Measurements from ENCODE around the gene UBE2O. TPM values are rescaled to one million over a fixed set of nuclear protein-coding genes. Genes with fewer than 3 reads are reported as not detected.

Gene UBE2O
- total and polyA plus RNA-seq, 2 donors (not counting 3 experiments of a cell fraction or from before 2014, with no cell fraction given), result 13.9 to 34.1 TPM

GRCh38 chr17:76499267-76499667, 46.3 kb upstream of the UBE2O start:
- FAIRE-seq (no peak), DNase-seq (ENCODE audit: low read depth, low spot score) (no peak)
- H3K4me2 ChIP-seq (ENCODE audit: insufficient read depth, low read length), result peak overlapping the region; percentile 68
- peaks cover 36% of the 10 kb centered on the region for H3K4me1 ChIP-seq (ENCODE audit: control insufficient read depth, extremely low read depth, insufficient read depth, low read length)
- dilution Hi-C loops (cut with MboI; ENCODE audit: extremely low pct_ligation_motif_present, low sequenced_read_pairs), result no loop called here
- no peaks in the 10 kb centered on the region for H4K20me1 ChIP-seq (replicated peaks; ENCODE audit: control insufficient read depth, extremely low read depth, insufficient read depth, low read length)
- CTCF ChIA-PET, result interaction anchor here (0.6 to 3.0 kb wide), 10 partner anchors 8 to 102 kb away, joined by 3 to 20 read pairs (median 3); partner anchors contain the start of gene AANAT
- H3K27ac ChIP-seq (ENCODE audit: insufficient read depth, low read depth, low read length), result peak overlapping the region; percentile 93
- POLR2A ChIA-PET, result interaction anchor here (0.5 kb wide), 1 partner anchor 812 kb away, joined by 3 read pairs; no protein-coding TSS in a partner anchor
- no peaks in the 10 kb centered on the region for H3K9me3 ChIP-seq (replicated peaks; ENCODE audit: control insufficient read depth, insufficient read depth, low read length)
- no peaks in the 10 kb centered on the region for H3K9me1 ChIP-seq (replicated peaks; ENCODE audit: control insufficient read depth, extremely low read depth, insufficient read depth, low read length)
- peaks cover 19% of the 10 kb centered on the region for H3K79me2 ChIP-seq (ENCODE audit: control insufficient read depth, insufficient read depth, low read length)
- intact Hi-C loops (cut with micrococcal nuclease), result no loop called here
- no peak overlapping the region for H2AFZ ChIP-seq (ENCODE audit: low read depth, low read length)
- no peaks in the 10 kb centered on the region for H3K27me3 ChIP-seq (ENCODE audit: control insufficient read depth in 2 of 2, insufficient read depth in 2 of 2, low read length in 2 of 2)
- TF ChIP-seq POLR2A (IDR thresholded peaks at IDR 0.05; ENCODE audit: low read depth, low read length), result no peak
- no peak for TF ChIP-seq FOS (IDR thresholded peaks at IDR 0.05; ENCODE audit: borderline replicate concordance, insufficient read depth, low read length)
- no peak for TF ChIP-seq POLR2AphosphoS5 (IDR thresholded peaks at IDR 0.05; ENCODE audit: insufficient read depth, low read depth, low read length)
- TF ChIP-seq CTCF (IDR thresholded peaks at IDR 0.05; ENCODE audit: extremely low read depth in 1 of 2, insufficient read depth in 1 of 2, low read depth in 1 of 2, low read length in 2 of 2), result no peak
- no peak for TF ChIP-seq GATA2 (IDR thresholded peaks at IDR 0.05; ENCODE audit: insufficient read depth, insufficient read length, low read depth, low read length)
- no peak for TF ChIP-seq EZH2 (IDR thresholded peaks at IDR 0.05; ENCODE audit: borderline replicate concordance, low read depth, low read length, severe bottlenecking)
- TF ChIP-seq MYC (IDR thresholded peaks at IDR 0.05; ENCODE audit: low read depth, low read length), result no peak
- no peak for TF ChIP-seq MAX (IDR thresholded peaks at IDR 0.05; ENCODE audit: insufficient read depth, insufficient read length)
- TF ChIP-seq JUN (IDR thresholded peaks at IDR 0.05; ENCODE audit: borderline replicate concordance, insufficient read depth, insufficient read length, low read depth), result no peak
- no peak overlapping the region for H3K4me3 ChIP-seq (replicated peaks in 1 of 3; ENCODE audit: insufficient read depth in 1 of 3, low read depth in 1 of 3, low read length in 3 of 3)
- no peak overlapping the region for H3K9ac ChIP-seq (replicated peaks; ENCODE audit: extremely low read depth, insufficient read depth, low read length)
- no peaks in the 10 kb centered on the region for H3K36me3 ChIP-seq (ENCODE audit: control insufficient read depth in 2 of 2, extremely low read depth in 1 of 2, insufficient read depth in 2 of 2, low read length in 2 of 2)
- no TSS peak for BruUV-seq (replicated peaks)
